Vagina (tissue), 2 donors: ENCODE data around the gene TRIM37. TPM values are rescaled to one million over a fixed set of nuclear protein-coding genes. Genes with fewer than 3 reads are reported as not detected.

Source experiments
- DNase-seq, 2 donors: peaks; one replicate each; pipeline ENCODE4 v3.0.0-alpha.2; 2017; ENCODE audit errors: extremely low spot score in 2 of 2
- H3K27ac ChIP-seq: fragments of 200-600 bp; sonication (generic); one replicate; pipeline ENCODE4 v1.5.1; 2019
- H3K27me3 ChIP-seq: fragments of 200-600 bp; sonication (generic); one replicate; pipeline ENCODE4 v1.5.1; 2019
- H3K36me3 ChIP-seq, 2 donors: fragments of 200-600 bp; sonication (generic); one replicate each; pipeline ENCODE4 v1.5.1; 2017 to 2019
- H3K4me1 ChIP-seq: fragments of 200-600 bp; sonication (generic); one replicate; pipeline ENCODE4 v1.5.1; 2019
- H3K4me3 ChIP-seq, 2 donors: fragments of 200-600 bp; sonication (generic); 1 replicate in 1 of 2; 2 replicates in 1 of 2; pipeline ENCODE4 v1.5.1; 2016 to 2019
- H3K9me3 ChIP-seq: fragments of 200-600 bp; sonication (generic); one replicate; pipeline ENCODE4 v1.5.1; 2019
- CTCF ChIP-seq, 3 experiments: fragments of 450-650 bp in 2 of 3; fragments of 200-600 bp in 1 of 3; sonication (generic) in 1 of 3; IDR thresholded peaks; one replicate each; pipeline ENCODE4 v1.5.1; 2017 to 2019; ENCODE audit warnings: antibody characterized with exemption in 3 of 3, mild to moderate bottlenecking in 2 of 3, moderate library complexity in 2 of 3
- POLR2A ChIP-seq, 2 donors: fragments of 450-650 bp; IDR thresholded peaks; one replicate each; pipeline ENCODE4 v1.6.1; 2017; ENCODE audit warnings: antibody characterized with exemption in 2 of 2, mild to moderate bottlenecking in 2 of 2, moderate library complexity in 2 of 2
- POLR2AphosphoS5 ChIP-seq, 2 donors: sonication (generic); formaldehyde crosslinking; IDR thresholded peaks; one replicate each; pipeline ENCODE4 v1.9.0; 2017; ENCODE audit warnings: antibody characterized with exemption in 2 of 2, mild to moderate bottlenecking in 2 of 2, low read depth in 1 of 2; ENCODE audit not compliant: insufficient read depth in 1 of 2
- intact Hi-C: fragments of 100-400 bp; cut with DNase I; formaldehyde crosslinking; loops from one replicate; pipeline ENCODE4 v1.15.1; 2023
- total RNA-seq: library from RNA; depleted of rRNA; stranded (reverse); fragments of >200 nt; gene quantifications from one replicate; pipeline ENCODE4 v1.2.3, GENCODE V29; 2016

TRIM37 gene
- total RNA-seq, 1 donor from 2014 or later: 20.4 TPM

GRCh38 chr17:59126809-59127417, 20.2 kb upstream of the TRIM37 start:
- H3K27me3 ChIP-seq: no peaks in the 10 kb centered on the region
- H3K27ac ChIP-seq: no peak overlapping the region
- H3K36me3 ChIP-seq: peaks cover 0 to 12% of the 10 kb centered on the region in 2 donors
- intact Hi-C loops: no loop called here
- H3K4me3 ChIP-seq: no peak overlapping the region
- no peaks in the 10 kb centered on the region for H3K4me1 ChIP-seq
- no peak for DNase-seq
- H3K9me3 ChIP-seq: no peaks in the 10 kb centered on the region
- TF ChIP-seq POLR2AphosphoS5 (IDR thresholded peaks at IDR 0.05; ENCODE audit: insufficient read depth in 1 of 2, low read depth in 1 of 2) (no peak), POLR2A (IDR thresholded peaks at IDR 0.05) (no peak), CTCF (IDR thresholded peaks at IDR 0.05) (no peak)

- H3K36me3 ChIP-seq: peaks cover 0 to 13% of the 10 kb centered on the region in 2 donors
- no peaks in the 10 kb centered on the region for H3K4me1 ChIP-seq
- no peaks in the 10 kb centered on the region for H3K9me3 ChIP-seq
- TF ChIP-seq POLR2AphosphoS5 (IDR thresholded peaks at IDR 0.05; ENCODE audit: insufficient read depth in 1 of 2, low read depth in 1 of 2) (no peak), CTCF (IDR thresholded peaks at IDR 0.05) (no peak), POLR2A (IDR thresholded peaks at IDR 0.05) (no peak)
- H3K27me3 ChIP-seq: no peaks in the 10 kb centered on the region
- intact Hi-C loops: no loop called here
- no peak overlapping the region for H3K4me3 ChIP-seq
- no peak for DNase-seq
- no peak overlapping the region for H3K27ac ChIP-seq
Observed at GRCh38 chr17:59124665-59125064, 18.0 kb upstream of the TRIM37 start.

GRCh38 chr17:59121901-59122480, 15.3 kb upstream of the TRIM37 start:
- peaks cover 0 to 7% of the 10 kb centered on the region in 2 donors for H3K36me3 ChIP-seq
- intact Hi-C loops: no loop called here
- DNase-seq: no peak
- H3K4me3 ChIP-seq: no peak overlapping the region
- H3K27ac ChIP-seq: no peak overlapping the region
- H3K4me1 ChIP-seq: no peaks in the 10 kb centered on the region
- TF ChIP-seq POLR2AphosphoS5 (IDR thresholded peaks at IDR 0.05; ENCODE audit: insufficient read depth in 1 of 2, low read depth in 1 of 2): no peak
- TF ChIP-seq CTCF (IDR thresholded peaks at IDR 0.05): no peak
- TF ChIP-seq POLR2A (IDR thresholded peaks at IDR 0.05): no peak
- H3K9me3 ChIP-seq: no peaks in the 10 kb centered on the region
- no peaks in the 10 kb centered on the region for H3K27me3 ChIP-seq

- TF ChIP-seq CTCF (IDR thresholded peaks at IDR 0.05) (no peak), POLR2A (IDR thresholded peaks at IDR 0.05) (no peak)
- DNase-seq: no peak
- H3K4me1 ChIP-seq: no peaks in the 10 kb centered on the region
- peaks cover 0 to 7% of the 10 kb centered on the region in 2 donors for H3K36me3 ChIP-seq
- H3K4me3 ChIP-seq: no peak overlapping the region
- H3K9me3 ChIP-seq: no peaks in the 10 kb centered on the region
- H3K27me3 ChIP-seq: no peaks in the 10 kb centered on the region
- H3K27ac ChIP-seq: no peak overlapping the region
- intact Hi-C loops: no loop called here
Observed at GRCh38 chr17:59115474-59115873, 8.8 kb upstream of the TRIM37 start.

- peaks cover 21% of the 10 kb centered on the region for H3K4me1 ChIP-seq
- no peaks in the 10 kb centered on the region for H3K27me3 ChIP-seq
- no peak overlapping the region for H3K27ac ChIP-seq
- no peaks in the 10 kb centered on the region for H3K9me3 ChIP-seq
- intact Hi-C loops: no loop called here
- H3K36me3 ChIP-seq: no peaks in the 10 kb centered on the region
- TF ChIP-seq POLR2A (IDR thresholded peaks at IDR 0.05) (no peak), CTCF (IDR thresholded peaks at IDR 0.05) (no peak), POLR2AphosphoS5 (IDR thresholded peaks at IDR 0.05; ENCODE audit: insufficient read depth in 1 of 2, low read depth in 1 of 2) (no peak)
- H3K4me3 ChIP-seq: no peak overlapping the region
- no peak for DNase-seq
Observed at GRCh38 chr17:59111539-59111938, 4.9 kb upstream of the TRIM37 start.
